ENCODE measurements around the gene DCAF8.
"Not testable (repeated sequence)": the region's sequence is repeated elsewhere in the genome, so short reads cannot be mapped to it uniquely, and the experiment has no call there.

The DCAF8 gene

DNA sequence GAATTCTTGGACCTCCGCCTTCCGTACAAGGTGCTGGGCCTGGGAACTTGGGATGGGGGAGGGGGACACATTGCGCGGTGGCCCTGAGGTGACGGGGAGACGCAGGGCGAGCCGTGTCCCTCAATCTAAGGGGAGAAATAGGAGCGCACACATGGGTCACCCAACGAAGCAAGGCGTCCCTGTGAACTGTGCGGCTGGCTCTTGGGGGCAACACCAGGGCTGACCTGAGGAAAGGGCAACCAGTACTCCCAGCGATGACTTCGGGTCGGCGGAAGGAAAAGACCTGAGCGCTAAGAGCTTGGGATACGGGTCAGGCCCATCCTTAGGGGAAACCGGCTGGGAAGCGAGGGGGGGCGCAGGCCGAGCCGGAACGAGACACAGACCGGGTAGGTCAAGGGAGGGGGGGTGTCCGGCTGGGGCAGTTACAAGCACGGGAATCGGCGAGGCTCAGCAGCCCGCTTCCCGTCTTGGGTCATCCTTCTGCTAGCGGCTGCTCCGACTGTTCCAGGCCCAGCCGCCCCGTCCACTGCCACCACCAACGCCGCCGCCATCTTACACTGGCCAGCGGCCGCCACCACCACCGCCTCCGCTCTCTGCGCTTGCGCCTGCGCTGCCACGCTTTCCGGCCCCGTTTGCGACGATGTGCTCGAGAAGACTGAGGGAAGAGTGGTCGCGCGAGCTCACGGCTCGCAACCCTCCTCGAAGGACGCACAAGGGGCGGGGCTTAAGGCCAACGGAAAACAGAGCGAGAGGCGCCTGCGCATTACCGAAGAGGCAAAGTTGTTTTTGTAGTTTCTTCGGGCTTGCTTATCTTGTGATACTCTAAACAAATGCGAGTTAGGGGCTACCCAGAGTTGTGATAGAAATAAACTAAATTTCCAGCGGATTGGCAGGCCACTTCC lies at the start of gene DCAF8:
DCAF8 (minus strand) TSS at position 657 of the 902 bp plus-strand sequence. CDS start 18,541 bp downstream, outside the sequence.
- peak; percentile 65 to 98 (median 96) for DNase-seq

DNA sequence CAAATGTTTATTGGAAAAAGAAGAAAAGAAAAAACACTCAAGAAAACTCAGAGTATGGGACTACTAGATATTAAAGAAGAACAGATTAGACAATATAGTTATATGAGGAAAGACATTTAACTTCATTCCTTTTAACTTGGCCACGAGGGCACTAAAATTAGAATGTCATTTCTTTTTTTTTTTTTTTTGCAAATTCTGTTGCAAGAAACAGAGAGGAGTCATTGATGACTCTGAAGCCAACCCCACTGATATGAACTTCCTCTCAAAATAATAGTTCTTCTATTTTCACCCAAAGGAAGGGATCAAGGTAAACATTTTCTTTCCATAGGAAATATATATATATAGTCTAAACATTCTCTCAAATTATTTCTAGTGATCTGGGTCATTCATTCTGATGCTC lies 47.2 kb upstream of the DCAF8 start:
- DNase-seq: no peak

DNA sequence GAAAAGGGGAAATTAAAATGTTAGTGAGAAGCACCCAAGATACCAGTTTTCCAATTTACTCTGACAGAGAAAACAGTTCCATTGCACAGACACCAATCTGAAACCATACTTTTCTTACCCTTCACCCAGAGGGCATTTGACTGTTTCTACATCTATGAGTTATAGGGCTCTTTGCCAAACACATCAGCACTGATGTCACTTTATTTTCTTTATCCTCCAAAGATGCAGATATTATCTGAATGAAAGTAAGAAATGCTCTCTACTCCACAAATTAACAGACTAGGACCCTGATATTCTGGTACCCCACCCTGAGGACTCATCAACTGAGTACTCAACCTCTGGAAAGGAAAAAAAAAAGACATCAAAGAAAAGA lies 46.8 kb upstream of the DCAF8 start:
- no peak for DNase-seq

GRCh38 chr1:160308451-160309184 lies 46.3 kb upstream of the DCAF8 start:
- DNase-seq: no peak

DNA sequence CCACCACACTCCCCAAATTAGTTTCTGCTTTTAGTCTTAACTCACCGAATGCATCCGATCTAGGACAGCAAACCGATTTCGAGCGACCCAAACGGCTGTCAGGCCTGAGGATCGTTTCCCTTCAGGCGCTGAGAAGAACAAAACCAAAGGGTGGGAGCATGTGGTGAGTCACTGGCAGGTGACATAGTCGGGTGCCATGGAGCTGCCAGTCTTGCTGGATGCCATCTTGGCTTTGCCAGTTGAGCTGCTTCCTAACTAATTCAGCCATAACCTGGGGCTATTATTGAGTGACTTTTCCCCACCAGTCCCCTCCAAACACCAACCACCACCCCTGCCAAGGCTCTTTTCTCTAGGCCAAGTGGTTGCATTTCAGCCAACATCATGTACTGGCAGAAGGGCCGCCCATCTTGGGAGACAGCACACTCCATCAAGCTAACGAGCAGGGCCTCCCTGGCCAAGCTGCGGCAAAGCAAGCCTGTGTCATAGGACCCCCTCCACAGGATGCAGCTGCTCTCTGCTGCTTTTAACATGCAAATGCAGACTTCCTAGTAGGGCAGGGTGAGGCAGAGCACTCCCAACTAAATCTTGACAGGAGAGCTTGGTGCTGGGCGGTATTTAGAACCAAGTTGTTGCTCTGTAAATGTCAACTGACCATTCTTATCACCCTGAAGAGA lies 44.9 kb upstream of the DCAF8 start:
- peak in 7 of 14 donors; percentile 10 to 61 (median 43) for DNase-seq

- DNase-seq: no peak
Measured at GRCh38 chr1:160300173-160300572, 37.8 kb upstream of the DCAF8 start.

- no peak for DNase-seq
Measured at GRCh38 chr1:160296036-160296435, 33.7 kb upstream of the DCAF8 start.

DNA sequence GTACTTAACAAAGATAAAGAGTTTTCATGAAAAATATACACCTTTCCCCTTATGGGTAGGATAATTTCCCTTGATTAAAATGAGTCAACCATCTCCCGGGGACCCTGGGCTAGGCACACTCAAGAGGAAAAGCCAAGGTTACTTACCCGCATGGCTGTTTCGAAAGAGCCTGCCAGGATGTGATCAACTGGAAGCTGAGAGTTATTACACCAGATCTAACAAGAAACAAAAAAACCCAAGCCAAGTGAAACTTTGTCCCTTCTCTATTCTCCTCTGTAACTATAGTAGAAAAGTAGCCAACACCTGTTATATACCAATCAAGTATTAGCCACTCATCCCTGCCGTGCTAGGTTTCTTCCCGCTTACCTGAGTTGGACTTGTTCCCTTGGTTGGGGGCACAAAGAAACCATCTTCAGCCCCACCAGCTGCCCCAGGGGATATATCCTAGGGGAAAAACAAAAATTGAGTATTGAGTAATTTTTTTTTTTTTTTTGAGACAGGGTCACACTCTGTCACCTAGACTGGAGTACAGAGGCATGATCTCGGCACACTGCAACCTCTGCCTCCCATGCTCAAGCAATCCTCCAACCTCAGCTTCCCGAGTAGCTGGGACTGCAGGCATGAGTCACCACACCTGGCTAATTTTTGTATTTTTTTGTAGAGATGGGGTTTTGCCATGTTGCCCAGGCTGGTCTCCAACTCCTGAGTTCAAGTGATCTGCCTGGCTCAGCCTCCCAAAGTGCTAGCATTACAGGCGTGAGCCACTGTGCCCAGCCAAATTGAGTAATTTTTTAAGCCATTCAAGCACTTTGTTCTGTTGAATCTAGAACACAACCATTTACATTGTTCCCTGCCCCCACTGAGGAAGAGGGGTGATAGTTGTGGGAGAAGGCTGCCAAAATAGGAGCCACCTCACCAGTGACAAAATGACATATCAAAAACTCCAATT lies 30.9 kb upstream of the DCAF8 start:
- no peak for DNase-seq

DNA sequence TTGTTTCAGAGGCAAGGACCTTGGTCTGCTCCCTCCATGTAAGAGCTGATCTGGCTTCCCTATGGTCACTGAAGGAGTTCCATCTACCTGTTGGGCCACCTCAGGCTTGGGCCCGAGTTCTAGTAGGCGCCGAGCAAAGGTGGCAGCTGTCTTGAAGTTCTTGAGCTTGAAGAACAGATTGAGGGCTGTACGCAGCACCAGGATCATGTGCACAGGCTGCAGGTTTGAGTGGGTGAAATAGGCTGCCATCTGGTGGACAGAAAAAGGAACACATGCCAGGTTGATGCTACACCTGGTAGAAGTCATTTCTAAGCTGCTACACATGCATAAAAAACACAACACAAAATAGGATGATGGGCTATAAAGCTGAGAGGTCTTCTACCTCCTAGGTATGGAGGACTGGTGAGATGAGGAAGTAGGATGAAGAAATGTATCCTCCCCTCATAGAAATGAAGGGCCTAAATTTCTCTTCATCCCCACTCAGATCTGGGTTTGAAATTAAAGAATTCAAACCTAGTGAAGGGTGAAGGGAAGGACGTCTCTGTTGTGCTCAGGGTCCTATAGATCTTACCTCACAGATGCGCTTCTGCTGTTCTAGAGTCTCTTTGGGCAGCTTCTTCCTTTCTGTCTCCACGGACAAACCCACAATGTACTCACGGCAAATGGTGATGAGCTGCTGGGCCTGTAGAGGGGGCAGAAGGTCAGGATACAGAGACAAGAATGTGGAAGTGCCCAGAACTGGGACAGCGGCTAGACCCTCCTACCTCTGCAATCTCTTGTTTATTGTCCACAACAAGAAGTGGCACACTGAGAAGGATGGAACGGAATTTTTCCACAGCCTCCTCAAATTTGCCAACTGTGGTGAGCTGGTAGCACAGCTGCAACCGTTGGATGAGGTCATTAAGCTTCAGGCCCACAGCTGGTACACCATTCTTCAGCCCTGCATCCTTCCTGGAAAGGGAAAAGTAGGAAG lies 29.2 kb upstream of the DCAF8 start:
- peak in 11 of 14 donors; percentile 12 to 64 (median 26) for DNase-seq

DNA sequence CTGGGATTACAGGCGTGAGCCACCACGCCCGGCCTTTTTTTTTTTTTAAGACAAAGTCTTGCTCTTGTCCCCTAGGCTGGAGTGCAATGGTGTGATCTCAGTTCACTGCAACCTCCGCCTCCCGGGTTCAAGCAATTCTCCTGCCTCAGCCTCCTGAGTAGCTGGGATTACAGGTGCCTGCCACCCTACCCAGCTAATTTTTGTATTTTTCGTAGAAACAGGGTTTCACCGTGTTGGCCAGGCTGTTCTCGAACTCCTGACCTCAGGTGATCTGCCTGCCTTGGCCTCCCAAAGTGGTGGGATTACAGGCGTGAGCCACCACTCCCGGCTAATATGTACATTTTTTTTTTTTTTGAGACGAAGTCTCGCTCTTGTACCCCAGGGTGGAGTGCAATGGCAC lies 25.4 kb upstream of the DCAF8 start:
- not testable (repeated sequence) for DNase-seq

DNA sequence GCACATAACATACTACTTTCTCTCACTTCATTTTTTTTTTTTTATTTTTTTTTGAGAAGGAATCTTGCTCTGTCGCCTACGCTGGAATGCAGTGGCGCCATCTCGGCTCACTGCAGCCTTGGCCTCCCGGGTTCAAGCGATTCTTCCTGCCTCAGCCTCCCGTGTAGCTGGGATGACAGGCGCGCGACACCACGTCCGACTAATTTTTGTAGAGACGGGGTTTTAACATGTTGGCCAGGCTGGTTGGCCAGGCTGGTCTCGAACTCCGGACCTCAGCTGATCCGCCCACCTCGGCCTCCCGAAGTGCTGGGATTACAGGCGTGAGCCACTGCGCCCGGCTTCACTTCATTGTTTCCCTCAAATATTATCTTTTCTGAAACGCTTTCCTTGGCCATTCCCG lies 23.2 kb upstream of the DCAF8 start:
- DNase-seq: no peak

DNA sequence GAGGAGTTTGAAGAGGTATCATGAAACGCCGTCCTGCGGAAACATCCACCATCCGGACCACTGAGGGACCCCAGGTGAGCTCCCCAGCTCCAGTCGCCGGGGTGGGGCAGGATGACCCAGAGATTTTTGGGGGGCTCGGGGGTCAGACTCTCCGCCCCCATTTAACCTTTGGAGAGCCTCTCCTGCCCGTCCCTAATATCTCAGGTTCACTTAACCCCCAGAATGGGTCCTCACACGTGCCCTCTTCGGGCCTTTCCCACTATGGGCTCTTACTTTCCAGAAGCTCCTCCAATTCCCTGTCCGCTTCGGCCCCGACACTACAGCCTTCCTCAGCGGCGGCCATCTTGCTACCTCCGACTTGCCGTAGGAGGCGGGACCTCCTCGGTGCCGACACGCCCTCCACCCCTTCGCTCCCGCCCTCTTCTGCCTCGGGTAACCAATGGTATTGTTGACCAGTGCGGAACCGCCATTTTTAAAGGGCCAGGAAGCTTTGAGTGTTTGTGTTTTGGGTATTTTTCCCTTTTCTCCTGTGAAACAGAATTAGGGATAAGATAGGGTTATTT lies 22.5 kb upstream of the DCAF8 start, which contains the start of gene PEX19:
PEX19 (minus strand) TSS at position 352 of the 563 bp plus-strand sequence; CDS start at position 343, 9 bp downstream.
- peak; percentile 20 to 91 (median 86) for DNase-seq

DNA sequence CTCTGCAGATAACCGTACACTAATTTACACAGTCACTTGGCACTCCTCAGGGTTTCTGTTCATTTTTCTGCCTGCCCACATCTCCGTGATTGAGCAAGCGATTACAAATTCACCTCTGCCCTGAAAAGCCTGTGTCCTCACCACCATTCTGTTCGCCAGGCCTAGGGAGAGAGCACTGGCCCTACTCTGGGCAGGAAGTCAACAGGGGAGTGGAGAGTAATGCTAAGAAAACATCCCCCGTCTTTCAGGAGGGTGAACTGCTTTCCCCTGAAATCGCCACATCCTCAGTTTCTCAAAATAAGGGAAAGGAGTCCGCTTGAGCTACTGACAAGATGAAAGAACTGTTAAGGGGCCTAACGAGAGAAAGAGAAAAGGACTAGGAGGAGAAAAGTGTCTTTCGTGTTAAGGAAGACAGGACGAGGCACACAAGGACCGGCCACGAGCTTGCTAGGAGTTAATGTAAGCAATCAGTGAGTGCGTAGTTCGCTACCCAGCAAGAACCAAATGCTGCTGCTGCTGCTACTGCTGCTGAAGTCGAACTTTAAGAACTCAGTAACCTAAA lies 22.0 kb upstream of the DCAF8 start:
- DNase-seq: peak in 1 of 14 donors; percentile 29

DNA sequence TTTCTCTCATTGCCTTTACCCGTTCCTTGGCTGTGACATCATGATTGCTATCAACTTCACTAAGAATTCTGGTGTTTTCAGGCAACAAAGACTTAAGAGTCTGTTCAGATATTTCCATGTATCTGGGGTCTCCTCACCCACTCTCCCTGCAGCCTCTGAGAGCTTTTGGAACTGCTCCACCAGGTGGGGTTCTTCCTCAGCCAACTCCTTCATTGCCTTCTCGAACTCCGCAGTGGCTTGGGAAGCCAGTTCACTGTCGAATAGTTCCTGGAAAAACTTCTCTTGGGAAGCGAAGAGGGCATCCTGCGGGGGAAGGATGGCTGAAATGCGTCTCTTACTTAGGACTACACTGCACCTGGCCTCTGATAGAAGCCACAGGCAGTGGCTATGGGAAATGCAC lies 20.5 kb upstream of the DCAF8 start:
- no peak for DNase-seq

- DNase-seq: no peak
Measured at GRCh38 chr1:160277987-160278386, 15.6 kb upstream of the DCAF8 start.

GRCh38 chr1:160277330-160277729 lies 15.0 kb upstream of the DCAF8 start:
- DNase-seq: no peak

- no peak for DNase-seq
Measured at GRCh38 chr1:160271025-160271424, 8.7 kb upstream of the DCAF8 start.

DNA sequence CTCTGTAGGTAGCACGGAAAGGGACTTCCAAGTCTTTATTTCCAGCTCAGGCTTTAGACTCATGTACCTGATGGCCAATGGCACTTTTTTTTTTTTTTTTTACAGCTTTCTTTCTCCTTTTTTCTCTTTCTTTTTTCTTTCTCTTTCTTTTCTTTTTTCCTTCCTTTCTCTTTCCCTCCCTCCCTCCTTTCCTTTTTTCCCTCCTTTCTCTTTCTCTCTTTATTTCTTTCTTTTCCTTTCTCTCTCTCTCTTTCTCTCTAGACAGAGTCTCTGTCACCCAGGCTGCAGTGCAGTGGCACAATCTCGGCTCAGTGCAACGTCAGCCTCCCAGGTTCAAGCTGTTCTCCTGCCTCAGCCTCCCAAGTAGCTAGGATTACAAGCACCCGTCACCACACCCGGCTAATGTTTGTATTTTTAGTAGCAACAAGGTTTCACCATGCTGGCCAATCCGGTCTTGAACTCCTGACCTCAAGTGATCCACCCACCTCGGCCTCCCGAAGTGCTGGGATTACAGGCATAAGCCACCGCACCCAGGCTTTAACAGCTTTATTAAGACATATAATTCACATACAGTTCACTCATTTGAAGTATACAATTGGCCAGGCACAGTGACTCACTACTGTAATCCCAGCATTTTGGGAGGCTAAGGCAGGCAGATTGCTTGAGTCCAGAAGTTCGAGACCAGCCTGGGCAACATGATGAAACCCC lies 5.1 kb upstream of the DCAF8 start:
- no peak for DNase-seq

- no peak for DNase-seq
Measured at GRCh38 chr1:160264795-160265307, 2.5 kb upstream of the DCAF8 start.

Measured in C1 segment of cervical spinal cord (tissue), 14 donors.